Osteoblast (primary cell): ENCODE data around the gene SERPINA4. TPM values are rescaled to one million over a fixed set of nuclear protein-coding genes. Genes with fewer than 3 reads are reported as not detected.
A peak's percentile ranks its signal among the peaks of the same experiment; 100 is the strongest.

ENCODE experiments used
- DNase-seq: peaks from one replicate; pipeline ENCODE4 v3.0.0; 2011; ENCODE audit warnings: low spot score, mixed read lengths; ENCODE audit not compliant: insufficient read length; ENCODE audit errors: missing footprints
- H2AFZ ChIP-seq: 2 replicates; pipeline ENCODE4 v1.6.0; 2011; ENCODE audit warnings: mild to moderate bottlenecking, low read length
- H3K27ac ChIP-seq: 2 replicates; pipeline ENCODE4 v1.5.1; 2011; ENCODE audit warnings: mild to moderate bottlenecking, low read depth, low read length, moderate library complexity
- H3K27me3 ChIP-seq: 2 replicates; pipeline ENCODE4 v1.6.0; 2012; ENCODE audit warnings: mild to moderate bottlenecking, control low read depth, inconsistent platforms, low read length, moderate library complexity; ENCODE audit not compliant: insufficient read depth
- H3K36me3 ChIP-seq: 2 replicates; pipeline ENCODE4 v1.5.1; 2011; ENCODE audit warnings: mild to moderate bottlenecking, low read length, control low read depth, moderate library complexity; ENCODE audit not compliant: insufficient read depth
- H3K4me1 ChIP-seq: 2 replicates; pipeline ENCODE4 v1.5.1; 2011; ENCODE audit warnings: mild to moderate bottlenecking, low read length, control low read depth, moderate library complexity; ENCODE audit not compliant: insufficient read depth
- H3K4me2 ChIP-seq: 2 replicates; pipeline ENCODE4 v1.6.0; 2011; ENCODE audit warnings: mild to moderate bottlenecking, low read length; ENCODE audit not compliant: insufficient read depth
- H3K4me3 ChIP-seq: fragments of 200-600 bp; sonication (generic); 3 replicates; pipeline ENCODE4 v1.5.1; 2012; ENCODE audit warnings: mild to moderate bottlenecking, low read length, inconsistent platforms; ENCODE audit not compliant: insufficient read depth
- H3K79me2 ChIP-seq: 2 replicates; pipeline ENCODE4 v1.6.0; 2012; ENCODE audit warnings: mild to moderate bottlenecking, low read length, control low read depth, inconsistent platforms; ENCODE audit not compliant: insufficient read depth
- H3K9me3 ChIP-seq: 2 replicates; pipeline ENCODE4 v1.5.1; 2011; ENCODE audit warnings: low read depth, low read length, control low read depth
- H4K20me1 ChIP-seq: 2 replicates; pipeline ENCODE4 v1.6.0; 2012; ENCODE audit warnings: mild to moderate bottlenecking, low read length, control low read depth; ENCODE audit not compliant: insufficient read depth
- CTCF ChIP-seq: IDR thresholded peaks from 2 replicates; pipeline ENCODE4 v1.5.1; 2011; ENCODE audit warnings: mild to moderate bottlenecking, low read depth, low read length, moderate library complexity; ENCODE audit errors: extremely low read depth
- total RNA-seq: library from RNA; depleted of rRNA; stranded (reverse); fragments of >200 nt; gene quantifications from 2 replicates; pipeline ENCODE4 v1.2.3, GENCODE V29; 2012

Gene SERPINA4
- total RNA-seq, 1 donor: not detected

- H3K79me2 ChIP-seq: no peaks in the 10 kb centered on the region
- peak; percentile 48 for TF ChIP-seq CTCF
- H3K4me2 ChIP-seq: peak overlapping the region; percentile 29
- H3K36me3 ChIP-seq: no peaks in the 10 kb centered on the region
- H3K4me3 ChIP-seq: no peak overlapping the region
- peak overlapping the region; percentile 58 for H2AFZ ChIP-seq
- peak; percentile 90 for DNase-seq
- H3K27ac ChIP-seq: no peak overlapping the region
- H4K20me1 ChIP-seq: no peaks in the 10 kb centered on the region
- no peaks in the 10 kb centered on the region for H3K27me3 ChIP-seq
- H3K4me1 ChIP-seq: peaks cover 15% of the 10 kb centered on the region
- no peaks in the 10 kb centered on the region for H3K9me3 ChIP-seq
These were observed 21.0 kb upstream of the SERPINA4 start for GRCh38 chr14:94540031-94540794.

- no peaks in the 10 kb centered on the region for H3K79me2 ChIP-seq
- H3K4me1 ChIP-seq: peaks cover 15% of the 10 kb centered on the region
- no peaks in the 10 kb centered on the region for H4K20me1 ChIP-seq
- peaks cover under 1% of the 10 kb centered on the region for H3K9me3 ChIP-seq
- H3K36me3 ChIP-seq: no peaks in the 10 kb centered on the region
- TF ChIP-seq CTCF: no peak
- H3K27ac ChIP-seq: no peak overlapping the region
- no peaks in the 10 kb centered on the region for H3K27me3 ChIP-seq
- H3K4me2 ChIP-seq: no peak overlapping the region
- H2AFZ ChIP-seq: peak overlapping the region; percentile 37
- H3K4me3 ChIP-seq: no peak overlapping the region
- DNase-seq: no peak
These were observed 19.8 kb upstream of the SERPINA4 start for GRCh38 chr14:94541234-94541975.

- no peak overlapping the region for H3K27ac ChIP-seq
- H3K4me1 ChIP-seq: peaks cover 15% of the 10 kb centered on the region
- H3K9me3 ChIP-seq: peaks cover 3% of the 10 kb centered on the region
- H3K36me3 ChIP-seq: no peaks in the 10 kb centered on the region
- H2AFZ ChIP-seq: peak overlapping the region; percentile 62
- no peaks in the 10 kb centered on the region for H3K27me3 ChIP-seq
- no peaks in the 10 kb centered on the region for H3K79me2 ChIP-seq
- no peak for TF ChIP-seq CTCF
- DNase-seq: peak; percentile 89
- H3K4me3 ChIP-seq: no peak overlapping the region
- H4K20me1 ChIP-seq: no peaks in the 10 kb centered on the region
- peak overlapping the region; percentile 13 for H3K4me2 ChIP-seq
These were observed 19.0 kb upstream of the SERPINA4 start for GRCh38 chr14:94542111-94542810.
